Measurements from ENCODE around the gene MRRF.

DNA sequence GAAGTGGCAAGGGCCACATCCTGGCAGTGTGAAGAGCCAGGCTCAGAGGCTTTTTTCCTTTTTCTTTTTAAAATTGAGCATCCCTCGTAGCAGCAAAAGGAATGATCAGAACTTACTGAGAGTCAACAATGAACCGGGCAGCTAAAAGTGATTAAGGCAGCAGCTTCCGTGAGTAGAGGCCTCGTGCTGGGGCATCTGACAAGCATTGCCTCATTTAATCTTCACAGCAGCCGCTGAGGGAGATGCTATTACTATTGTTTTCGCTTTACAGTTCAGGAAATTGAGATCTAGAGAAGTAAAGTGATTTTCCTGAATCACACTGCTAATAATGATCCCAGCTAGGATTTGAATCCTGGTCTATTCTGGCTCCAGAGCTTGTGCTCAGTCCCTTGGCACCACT is 75.5 kb downstream of the MRRF start:
- TF ChIP-seq, protein P1, sequence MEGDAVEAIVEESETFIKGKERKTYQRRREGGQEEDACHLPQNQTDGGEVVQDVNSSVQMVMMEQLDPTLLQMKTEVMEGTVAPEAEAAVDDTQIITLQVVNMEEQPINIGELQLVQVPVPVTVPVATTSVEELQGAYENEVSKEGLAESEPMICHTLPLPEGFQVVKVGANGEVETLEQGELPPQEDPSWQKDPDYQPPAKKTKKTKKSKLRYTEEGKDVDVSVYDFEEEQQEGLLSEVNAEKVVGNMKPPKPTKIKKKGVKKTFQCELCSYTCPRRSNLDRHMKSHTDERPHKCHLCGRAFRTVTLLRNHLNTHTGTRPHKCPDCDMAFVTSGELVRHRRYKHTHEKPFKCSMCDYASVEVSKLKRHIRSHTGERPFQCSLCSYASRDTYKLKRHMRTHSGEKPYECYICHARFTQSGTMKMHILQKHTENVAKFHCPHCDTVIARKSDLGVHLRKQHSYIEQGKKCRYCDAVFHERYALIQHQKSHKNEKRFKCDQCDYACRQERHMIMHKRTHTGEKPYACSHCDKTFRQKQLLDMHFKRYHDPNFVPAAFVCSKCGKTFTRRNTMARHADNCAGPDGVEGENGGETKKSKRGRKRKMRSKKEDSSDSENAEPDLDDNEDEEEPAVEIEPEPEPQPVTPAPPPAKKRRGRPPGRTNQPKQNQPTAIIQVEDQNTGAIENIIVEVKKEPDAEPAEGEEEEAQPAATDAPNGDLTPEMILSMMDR (conservative IDR thresholded peaks at IDR 0.05; ENCODE audit: low read length), result no peak
- TF ChIP-seq EZH2phosphoT487 (IDR thresholded peaks at IDR 0.05; ENCODE audit: borderline replicate concordance), result no peak
